ENCODE data around the gene ALDH1A3. TPM values are rescaled to one million over a fixed set of nuclear protein-coding genes. Genes with fewer than 3 reads are reported as not detected.
"Not testable (repeated sequence)": the region's sequence is repeated elsewhere in the genome, so short reads cannot be mapped to it uniquely, and the experiment has no call there.

Gene ALDH1A3
- total RNA-seq, 2 donors from 2014 or later: not detected

- Mint-ChIP-seq H3K27ac (peak overlapping the region; percentile 59), H3K4me3 (peak overlapping the region; percentile 77), H3K27me3 (peaks cover 7% of the 10 kb centered on the region), H3K4me1 (peaks cover 4% of the 10 kb centered on the region), H3K36me3 (ENCODE audit: low read depth) (no peaks in the 10 kb centered on the region), H3K9me3 (no peaks in the 10 kb centered on the region)
- ATAC-seq (replicated peaks): no peak
Measured at GRCh38 chr15:100849855-100850218, 29.8 kb upstream of the ALDH1A3 start.

- not testable (repeated sequence) for ATAC-seq (replicated peaks); H3K27me3 Mint-ChIP-seq; H3K36me3 Mint-ChIP-seq (ENCODE audit: low read depth); H3K4me3 Mint-ChIP-seq; H3K4me1 Mint-ChIP-seq; H3K9me3 Mint-ChIP-seq; H3K27ac Mint-ChIP-seq
Measured at GRCh38 chr15:100851428-100852015, 28.1 kb upstream of the ALDH1A3 start.

DNA sequence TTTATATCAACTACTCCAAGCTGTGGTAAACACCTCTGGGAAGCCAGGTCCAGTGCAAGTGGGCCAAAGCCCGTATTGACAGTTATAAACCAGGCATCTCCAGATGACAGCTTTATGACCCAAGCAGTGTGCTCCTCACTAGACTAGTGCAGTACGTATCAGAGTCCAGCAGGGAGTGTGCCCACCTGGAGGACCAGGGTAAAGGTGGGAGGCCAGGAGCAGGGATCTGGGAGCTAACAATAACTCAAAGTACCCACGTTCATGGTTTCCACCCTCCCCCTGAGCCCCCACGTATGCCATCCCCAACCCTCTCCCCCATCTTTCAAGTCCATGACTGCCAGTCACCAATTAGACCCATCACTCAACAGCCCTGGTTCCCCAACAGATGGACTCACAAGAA is 27.0 kb upstream of the ALDH1A3 start:
- ATAC-seq (replicated peaks): no peak
- Mint-ChIP-seq H3K27me3 (no peaks in the 10 kb centered on the region), H3K9me3 (no peaks in the 10 kb centered on the region), H3K4me1 (peaks cover 4% of the 10 kb centered on the region), H3K4me3 (no peak overlapping the region), H3K36me3 (ENCODE audit: low read depth) (no peaks in the 10 kb centered on the region), H3K27ac (no peak overlapping the region)

DNA sequence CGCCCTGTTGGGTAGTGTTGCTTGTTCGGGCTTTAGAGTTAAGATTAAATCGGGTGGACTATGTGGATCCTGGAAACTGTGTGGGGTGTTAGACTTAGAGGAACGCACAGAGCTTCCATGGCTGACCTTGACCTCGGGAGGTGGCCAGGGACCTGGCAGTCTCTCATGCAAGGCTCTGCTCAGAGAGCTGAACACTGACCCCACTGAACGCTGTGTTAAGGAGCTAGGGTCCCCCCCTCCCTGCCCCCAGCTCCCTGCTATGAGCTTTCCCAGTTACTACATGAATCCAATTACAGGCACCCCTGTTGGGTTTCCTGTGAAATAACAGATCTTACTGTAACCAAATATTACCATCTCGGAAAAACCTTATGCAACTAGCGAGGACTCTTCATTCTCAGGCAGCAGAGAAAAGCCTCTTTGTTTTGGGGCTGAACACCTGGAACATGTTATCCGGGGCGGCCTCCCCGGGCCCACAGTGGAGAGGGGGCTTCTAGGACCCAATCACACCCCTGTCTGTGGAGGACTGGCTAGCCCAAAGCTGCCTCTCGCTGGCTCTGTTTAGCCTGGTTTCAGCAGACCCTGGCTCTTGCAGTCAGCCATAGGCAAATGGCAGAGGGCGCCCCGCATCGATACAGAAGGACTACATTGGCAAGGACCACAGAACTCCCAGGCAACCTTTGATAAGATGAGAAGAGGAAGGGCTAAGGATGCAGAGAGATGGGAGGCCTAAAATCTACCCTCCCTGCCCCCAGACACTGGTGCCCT is 25.8 kb upstream of the ALDH1A3 start:
- H3K36me3 Mint-ChIP-seq (ENCODE audit: low read depth): no peaks in the 10 kb centered on the region
- H3K27me3 Mint-ChIP-seq: peaks cover 2% of the 10 kb centered on the region
- no peak overlapping the region for H3K4me3 Mint-ChIP-seq
- ATAC-seq (replicated peaks): no peak
- H3K9me3 Mint-ChIP-seq: no peaks in the 10 kb centered on the region
- no peak overlapping the region for H3K27ac Mint-ChIP-seq
- H3K4me1 Mint-ChIP-seq: peaks cover 4% of the 10 kb centered on the region

DNA sequence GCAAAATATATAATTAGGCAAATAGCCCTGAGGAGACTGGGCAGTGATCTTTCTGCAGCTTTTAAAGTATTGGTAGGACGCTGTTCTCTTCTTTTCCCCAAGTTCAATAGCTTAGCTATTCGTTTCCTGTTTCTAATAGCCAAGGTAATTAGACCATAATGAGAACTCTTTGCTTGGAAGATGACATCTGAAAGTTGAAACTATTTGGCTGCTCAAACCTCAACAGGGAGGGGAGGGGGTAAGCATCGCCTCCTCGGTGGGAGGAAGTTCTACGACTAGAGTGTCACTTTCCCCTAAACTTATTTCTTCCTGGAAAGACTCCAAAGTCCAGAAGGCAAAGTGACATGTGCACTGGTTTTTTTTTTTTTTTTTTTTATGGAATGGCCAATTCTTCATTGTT is 22.8 kb upstream of the ALDH1A3 start:
- Mint-ChIP-seq H3K4me1 (no peaks in the 10 kb centered on the region), H3K27me3 (peaks cover 3% of the 10 kb centered on the region), H3K36me3 (ENCODE audit: low read depth) (no peaks in the 10 kb centered on the region), H3K4me3 (no peak overlapping the region), H3K27ac (no peak overlapping the region), H3K9me3 (no peaks in the 10 kb centered on the region)
- ATAC-seq (replicated peaks): no peak

- no peak for ATAC-seq (replicated peaks)
- H3K4me1 Mint-ChIP-seq: no peaks in the 10 kb centered on the region
- no peak overlapping the region for H3K4me3 Mint-ChIP-seq
- H3K9me3 Mint-ChIP-seq: no peaks in the 10 kb centered on the region
- no peaks in the 10 kb centered on the region for H3K36me3 Mint-ChIP-seq (ENCODE audit: low read depth)
- peaks cover 3% of the 10 kb centered on the region for H3K27me3 Mint-ChIP-seq
- H3K27ac Mint-ChIP-seq: no peak overlapping the region
Measured at GRCh38 chr15:100858294-100858693, 21.3 kb upstream of the ALDH1A3 start.

DNA sequence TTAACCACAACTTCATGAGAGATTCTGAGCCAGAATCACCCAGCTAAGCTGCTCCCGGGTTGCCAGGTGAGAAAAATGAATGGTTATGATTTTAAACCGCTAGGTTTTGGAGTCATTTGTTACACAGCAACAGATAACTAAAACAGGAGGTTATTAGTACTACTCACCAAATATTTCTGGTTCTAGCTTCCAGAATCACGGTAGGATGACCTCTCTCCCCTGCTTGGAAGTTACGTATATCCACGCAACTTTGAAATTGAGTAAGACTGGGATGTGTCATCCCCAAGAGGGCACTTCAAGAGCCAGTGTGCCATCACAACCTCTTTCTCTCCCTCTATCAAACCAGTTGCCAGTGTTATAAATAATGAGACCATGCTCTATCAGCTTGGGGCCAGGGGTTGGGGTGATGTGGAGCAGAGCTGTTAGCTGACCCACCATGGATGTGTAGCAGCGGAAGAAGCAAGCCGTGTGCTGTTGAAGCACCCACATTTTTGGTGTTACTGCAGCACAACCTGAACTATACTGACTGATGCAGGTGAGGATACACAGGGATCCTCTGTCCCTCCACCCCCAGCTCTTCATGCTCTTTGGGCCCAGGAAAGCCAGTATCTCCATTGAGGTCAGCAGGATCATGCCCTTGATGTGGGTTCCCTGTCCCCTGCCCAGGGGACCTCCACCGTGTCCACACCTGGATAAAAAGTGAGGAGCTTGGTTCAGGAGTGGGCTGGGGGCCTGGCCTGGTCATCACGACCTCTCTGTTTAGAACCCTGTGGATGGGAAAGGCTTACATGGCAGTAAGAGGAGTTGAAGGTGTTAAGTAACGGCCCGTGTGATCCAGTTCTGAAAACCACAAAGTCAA is 19.4 kb upstream of the ALDH1A3 start:
- H3K27ac Mint-ChIP-seq: no peak overlapping the region
- H3K9me3 Mint-ChIP-seq: no peaks in the 10 kb centered on the region
- no peaks in the 10 kb centered on the region for H3K4me1 Mint-ChIP-seq
- peaks cover 17% of the 10 kb centered on the region for H3K27me3 Mint-ChIP-seq
- ATAC-seq (replicated peaks): no peak
- no peaks in the 10 kb centered on the region for H3K36me3 Mint-ChIP-seq (ENCODE audit: low read depth)
- no peak overlapping the region for H3K4me3 Mint-ChIP-seq

GRCh38 chr15:100860829-100861510 is 18.7 kb upstream of the ALDH1A3 start:
- no peak overlapping the region for H3K4me3 Mint-ChIP-seq

GRCh38 chr15:100861511-100861991 is 18.1 kb upstream of the ALDH1A3 start:
- H3K4me3 Mint-ChIP-seq: no peak overlapping the region
- H3K27me3 Mint-ChIP-seq: peaks cover 20% of the 10 kb centered on the region
- ATAC-seq (replicated peaks): no peak
- no peaks in the 10 kb centered on the region for H3K36me3 Mint-ChIP-seq (ENCODE audit: low read depth)
- no peaks in the 10 kb centered on the region for H3K4me1 Mint-ChIP-seq
- H3K9me3 Mint-ChIP-seq: no peaks in the 10 kb centered on the region
- H3K27ac Mint-ChIP-seq: no peak overlapping the region

More at GRCh38 chr15:100860829-100861510, 18.7 kb upstream of the ALDH1A3 start:
- H3K9me3 Mint-ChIP-seq: no peaks in the 10 kb centered on the region
- H3K27me3 Mint-ChIP-seq: peaks cover 20% of the 10 kb centered on the region
- H3K4me1 Mint-ChIP-seq: no peaks in the 10 kb centered on the region
- H3K36me3 Mint-ChIP-seq (ENCODE audit: low read depth): no peaks in the 10 kb centered on the region
- no peak overlapping the region for H3K27ac Mint-ChIP-seq
- no peak for ATAC-seq (replicated peaks)

DNA sequence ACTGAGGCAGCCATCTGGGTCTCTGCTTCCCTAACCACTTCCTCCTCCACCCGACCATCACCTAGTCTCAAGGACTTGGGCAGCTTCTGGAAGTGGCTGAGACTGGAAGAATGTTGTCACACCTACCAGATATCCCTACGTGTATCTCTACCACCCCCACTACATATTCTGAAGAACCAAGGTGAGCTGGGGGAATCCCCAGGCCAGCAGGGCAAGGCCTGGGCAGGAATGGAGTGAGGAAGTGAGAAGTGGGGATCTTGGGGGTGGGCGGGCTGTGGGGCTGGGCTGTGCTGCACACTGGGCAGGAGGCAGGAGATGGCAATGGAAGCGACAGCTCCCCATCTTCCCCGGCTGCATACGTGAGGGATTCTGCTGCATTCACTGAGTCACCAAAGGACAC is 17.5 kb upstream of the ALDH1A3 start:
- no peaks in the 10 kb centered on the region for H3K9me3 Mint-ChIP-seq
- no peak overlapping the region for H3K4me3 Mint-ChIP-seq
- H3K27ac Mint-ChIP-seq: no peak overlapping the region
- H3K4me1 Mint-ChIP-seq: no peaks in the 10 kb centered on the region
- no peaks in the 10 kb centered on the region for H3K36me3 Mint-ChIP-seq (ENCODE audit: low read depth)
- ATAC-seq (replicated peaks): no peak
- H3K27me3 Mint-ChIP-seq: peaks cover 20% of the 10 kb centered on the region

- Mint-ChIP-seq H3K4me1 (no peaks in the 10 kb centered on the region), H3K27ac (no peak overlapping the region), H3K9me3 (no peaks in the 10 kb centered on the region), H3K27me3 (peaks cover 20% of the 10 kb centered on the region), H3K4me3 (no peak overlapping the region), H3K36me3 (ENCODE audit: low read depth) (no peaks in the 10 kb centered on the region)
- ATAC-seq (replicated peaks): no peak
Measured at GRCh38 chr15:100863075-100863795, 16.4 kb upstream of the ALDH1A3 start.

GRCh38 chr15:100863796-100864267 is 15.8 kb upstream of the ALDH1A3 start:
- Mint-ChIP-seq H3K4me1 (no peaks in the 10 kb centered on the region), H3K4me3 (no peak overlapping the region), H3K27ac (no peak overlapping the region), H3K9me3 (peaks cover 2% of the 10 kb centered on the region), H3K36me3 (ENCODE audit: low read depth) (no peaks in the 10 kb centered on the region), H3K27me3 (peaks cover 20% of the 10 kb centered on the region)
- ATAC-seq (replicated peaks): no peak

- no peak for ATAC-seq (replicated peaks)
- Mint-ChIP-seq H3K4me1 (no peaks in the 10 kb centered on the region), H3K27me3 (peaks cover 26% of the 10 kb centered on the region), H3K4me3 (no peak overlapping the region), H3K36me3 (ENCODE audit: low read depth) (no peaks in the 10 kb centered on the region), H3K27ac (no peak overlapping the region), H3K9me3 (peaks cover 8% of the 10 kb centered on the region)
Measured at GRCh38 chr15:100866386-100867330, 13.0 kb upstream of the ALDH1A3 start.

Data from activated T-helper 17 cell treated with anti-CD3 and anti-CD28 coated beads, Interleukin-2, amount 50 U/mL, for 72 hours (primary cell).